T-helper 22 cell (primary cell): ENCODE results near the gene ST6GAL2.

Source experiments
- DNase-seq: peaks from one replicate; pipeline ENCODE4 v3.0.0-alpha.2; 2020; ENCODE audit warnings: low read depth

Gene ST6GAL2

GRCh38 chr2:106828119-106828518, 57.8 kb downstream of the ST6GAL2 start:
- DNase-seq = no peak

- no peak for DNase-seq
Observed at GRCh38 chr2:106827158-106827557, 58.8 kb downstream of the ST6GAL2 start.

- DNase-seq = no peak
Observed at GRCh38 chr2:106825161-106825560, 60.8 kb downstream of the ST6GAL2 start.

- no peak for DNase-seq
Observed at GRCh38 chr2:106816974-106817373, 69.0 kb downstream of the ST6GAL2 start.

- DNase-seq = no peak
Observed at GRCh38 chr2:106812841-106813240, 73.1 kb downstream of the ST6GAL2 start.

GRCh38 chr2:106812383-106812782, 73.6 kb downstream of the ST6GAL2 start:
- no peak for DNase-seq

- DNase-seq = no peak
Observed at GRCh38 chr2:106805716-106806115, 80.3 kb downstream of the ST6GAL2 start.

- DNase-seq = no peak
Observed at GRCh38 chr2:106804161-106804560, 81.8 kb downstream of the ST6GAL2 start.

GRCh38 chr2:106800976-106801655, 84.9 kb downstream of the ST6GAL2 start:
- no peak for DNase-seq

- no peak for DNase-seq
Observed at GRCh38 chr2:106800180-106800579, 85.8 kb downstream of the ST6GAL2 start.

GRCh38 chr2:106798826-106799552, 87.0 kb downstream of the ST6GAL2 start:
- no peak for DNase-seq

GRCh38 chr2:106797494-106797893, 88.5 kb downstream of the ST6GAL2 start:
- DNase-seq = no peak

- DNase-seq = no peak
Observed at GRCh38 chr2:106792671-106793070, 93.3 kb downstream of the ST6GAL2 start.

GRCh38 chr2:106789185-106789584, 96.8 kb downstream of the ST6GAL2 start:
- DNase-seq = no peak

GRCh38 chr2:106782681-106783080, 103.3 kb downstream of the ST6GAL2 start:
- DNase-seq = no peak

GRCh38 chr2:106781196-106781595, 104.8 kb downstream of the ST6GAL2 start:
- DNase-seq = no peak

- no peak for DNase-seq
Observed at GRCh38 chr2:106771811-106772210, 114.2 kb downstream of the ST6GAL2 start.

GRCh38 chr2:106770986-106771385, 115.0 kb downstream of the ST6GAL2 start:
- DNase-seq = no peak

- no peak for DNase-seq
Observed at GRCh38 chr2:106764614-106765013, 121.4 kb downstream of the ST6GAL2 start.

GRCh38 chr2:106759966-106760365, 126.0 kb downstream of the ST6GAL2 start:
- no peak for DNase-seq

- no peak for DNase-seq
Observed at GRCh38 chr2:106758901-106759497, 127.0 kb downstream of the ST6GAL2 start.
